Epidermal melanocyte (primary cell): ENCODE measurements around the gene INHBC.

Source experiments
- DNase-seq: peaks from one replicate; pipeline ENCODE4 v3.0.0; 2011; ENCODE audit warnings: low spot score; ENCODE audit not compliant: insufficient read length

The INHBC gene

DNA sequence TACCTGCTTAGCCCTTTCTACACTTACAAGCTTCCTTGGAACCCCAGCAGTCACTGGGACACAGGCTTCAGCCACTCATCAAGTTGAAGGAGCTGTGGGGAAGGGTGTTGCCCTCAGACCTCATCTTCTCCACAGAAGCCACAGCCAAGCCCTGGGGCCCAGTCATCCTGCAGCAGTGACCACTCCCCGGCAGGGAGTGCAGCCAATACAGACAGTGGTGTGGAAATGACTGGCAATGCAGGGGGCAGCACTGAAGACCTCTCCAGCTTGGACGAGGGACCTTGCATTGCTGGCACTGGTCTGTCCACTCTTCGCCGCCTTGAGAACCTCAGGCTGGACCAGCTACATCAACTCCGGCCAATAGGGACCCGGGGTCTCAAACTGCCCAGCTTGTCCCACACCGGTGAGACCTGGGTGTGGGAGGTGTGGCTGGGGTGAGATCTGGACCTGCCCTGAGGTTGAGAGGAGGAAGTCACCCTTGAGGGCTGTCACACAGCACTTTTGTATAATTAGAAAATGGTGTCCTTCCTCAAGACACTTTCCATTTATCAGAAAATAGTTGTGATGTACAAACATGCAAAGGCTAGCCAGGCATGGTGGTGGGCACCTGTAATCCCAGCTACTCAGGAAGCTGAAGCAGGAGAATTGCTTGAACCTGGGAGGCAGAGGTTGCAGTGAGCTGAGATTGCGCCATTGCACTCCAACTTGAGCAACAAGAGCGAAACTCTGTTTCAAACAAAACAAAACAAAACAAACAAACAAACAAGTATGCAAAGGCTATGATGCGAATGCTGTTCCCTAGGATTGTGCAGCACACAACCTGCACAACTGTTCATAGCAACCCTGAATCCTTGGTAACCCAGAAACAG is 34.9 kb downstream of the INHBC start:
- DNase-seq: no peak

- DNase-seq: no peak
Measured at GRCh38 chr12:57470286-57470969, 35.8 kb downstream of the INHBC start.

GRCh38 chr12:57470970-57471656 is 36.5 kb downstream of the INHBC start:
- no peak for DNase-seq

DNA sequence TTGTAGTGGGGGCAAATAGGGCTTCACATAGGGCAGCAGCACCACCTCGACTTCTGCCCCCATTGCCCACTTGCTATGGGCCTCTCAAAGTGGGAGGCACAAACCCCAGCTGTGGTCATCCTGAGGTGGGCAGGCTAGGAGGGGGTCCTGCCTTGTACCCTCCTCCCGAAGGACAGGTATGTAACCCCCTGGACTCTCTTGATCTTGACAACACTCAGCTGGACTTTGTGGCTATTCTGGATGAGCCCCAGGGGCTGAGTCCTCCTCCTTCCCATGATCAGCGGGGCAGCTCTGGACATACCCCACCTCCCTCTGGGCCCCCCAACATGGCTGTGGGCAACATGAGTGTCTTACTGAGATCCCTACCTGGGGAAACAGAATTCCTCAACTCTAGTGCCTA is 37.1 kb downstream of the INHBC start:
- no peak for DNase-seq

- no peak for DNase-seq
Measured at GRCh38 chr12:57472391-57472790, 37.8 kb downstream of the INHBC start.

DNA sequence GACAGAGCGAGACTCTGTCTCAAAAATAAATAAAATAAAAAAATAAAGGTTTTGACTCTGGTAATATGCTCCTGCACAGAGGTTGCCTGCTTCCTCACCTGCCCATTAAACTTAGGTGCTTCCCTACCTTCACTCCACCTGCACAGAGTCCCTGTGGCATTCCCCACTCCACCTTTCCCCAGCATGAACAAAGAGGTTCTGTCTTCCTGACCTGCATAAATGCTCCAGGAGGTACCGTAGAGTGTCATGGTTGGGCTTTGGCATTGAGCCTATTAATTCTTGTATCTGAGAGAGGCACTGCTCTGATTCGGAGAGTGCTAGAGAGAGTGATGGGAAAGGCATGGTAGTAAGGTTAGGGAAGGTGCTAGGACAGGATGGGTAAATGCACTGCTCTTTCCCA is 38.8 kb downstream of the INHBC start:
- DNase-seq: no peak

GRCh38 chr12:57473886-57474285 is 39.3 kb downstream of the INHBC start:
- DNase-seq: no peak

DNA sequence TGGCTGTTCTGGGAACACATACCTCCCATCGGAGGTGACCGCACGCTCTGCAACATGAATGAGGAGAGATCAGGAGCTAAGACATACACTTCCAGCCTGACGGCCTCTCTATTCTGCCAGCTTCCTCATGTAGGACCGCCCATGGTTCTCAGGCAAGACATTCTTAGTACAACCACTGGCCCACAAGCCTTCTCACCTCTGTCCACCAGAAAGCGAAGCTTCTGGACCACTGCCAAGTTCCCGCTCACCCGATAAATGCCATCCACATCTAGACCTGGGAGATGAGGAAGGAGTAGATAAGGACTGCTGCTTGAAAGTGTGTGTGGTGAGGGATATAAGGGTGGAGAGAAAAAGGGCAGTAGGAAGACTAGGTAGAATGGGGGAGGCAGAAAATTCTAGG is 39.8 kb downstream of the INHBC start:
- no peak for DNase-seq

GRCh38 chr12:57474862-57475261 is 40.3 kb downstream of the INHBC start:
- DNase-seq: no peak

- DNase-seq: peak; percentile 67
Measured at GRCh38 chr12:57475271-57476161, 40.9 kb downstream of the INHBC start.

GRCh38 chr12:57476162-57476992 is 41.8 kb downstream of the INHBC start:
- DNase-seq: no peak

DNA sequence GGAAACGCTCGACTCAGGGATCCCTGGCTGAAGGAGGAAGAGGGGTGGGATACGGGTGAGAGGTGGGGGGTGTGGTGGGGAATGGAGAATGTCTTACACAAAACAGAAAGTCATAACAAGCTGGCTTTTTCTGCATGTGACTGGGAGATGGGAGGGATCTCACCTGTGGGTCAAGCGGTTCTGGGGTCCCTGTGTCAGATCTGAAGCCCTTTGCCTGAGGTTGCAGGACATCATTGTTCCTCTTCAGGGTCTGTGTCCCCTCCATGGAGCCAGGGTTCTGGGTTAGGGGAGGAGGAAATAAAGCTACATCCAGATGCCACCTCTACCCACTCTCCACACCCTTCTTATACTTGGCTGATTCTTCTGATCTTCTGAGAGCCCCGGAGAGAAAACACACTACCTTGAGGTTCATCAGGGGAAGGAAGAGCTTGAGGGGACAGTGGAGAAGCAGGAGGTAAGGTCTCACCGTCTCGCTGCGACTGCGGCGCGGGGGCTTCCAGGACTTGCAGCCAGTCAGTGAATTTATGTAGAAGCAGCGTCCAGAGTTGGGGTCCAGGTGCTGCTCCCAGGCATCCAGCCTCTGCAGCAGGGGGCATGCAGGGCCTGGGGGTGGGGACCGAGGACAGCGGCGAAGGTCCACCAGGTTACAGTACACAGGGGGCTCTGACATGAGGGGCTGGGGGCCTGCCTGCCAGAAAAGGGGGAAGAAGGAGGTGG is 42.6 kb downstream of the INHBC start:
- DNase-seq: peak; percentile 4

- DNase-seq: peak; percentile 14
Measured at GRCh38 chr12:57477710-57478681, 43.4 kb downstream of the INHBC start.

DNA sequence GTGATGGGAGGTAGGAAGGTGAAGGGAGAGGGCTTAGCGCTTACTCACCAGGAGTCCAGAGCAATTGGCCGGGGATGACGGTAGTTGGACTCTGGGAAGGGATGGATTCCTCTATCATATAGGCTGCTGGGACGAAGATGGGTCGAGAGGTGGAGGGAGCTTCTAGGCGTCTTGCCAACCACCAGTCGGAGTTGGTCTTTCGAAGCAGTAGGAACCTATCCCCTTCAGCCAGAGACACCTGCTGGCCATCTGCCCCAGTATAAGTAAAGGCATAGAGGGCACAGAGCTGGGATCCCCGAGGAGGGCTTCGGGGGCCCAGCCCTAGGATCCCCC is 44.4 kb downstream of the INHBC start:
- no peak for DNase-seq

DNA sequence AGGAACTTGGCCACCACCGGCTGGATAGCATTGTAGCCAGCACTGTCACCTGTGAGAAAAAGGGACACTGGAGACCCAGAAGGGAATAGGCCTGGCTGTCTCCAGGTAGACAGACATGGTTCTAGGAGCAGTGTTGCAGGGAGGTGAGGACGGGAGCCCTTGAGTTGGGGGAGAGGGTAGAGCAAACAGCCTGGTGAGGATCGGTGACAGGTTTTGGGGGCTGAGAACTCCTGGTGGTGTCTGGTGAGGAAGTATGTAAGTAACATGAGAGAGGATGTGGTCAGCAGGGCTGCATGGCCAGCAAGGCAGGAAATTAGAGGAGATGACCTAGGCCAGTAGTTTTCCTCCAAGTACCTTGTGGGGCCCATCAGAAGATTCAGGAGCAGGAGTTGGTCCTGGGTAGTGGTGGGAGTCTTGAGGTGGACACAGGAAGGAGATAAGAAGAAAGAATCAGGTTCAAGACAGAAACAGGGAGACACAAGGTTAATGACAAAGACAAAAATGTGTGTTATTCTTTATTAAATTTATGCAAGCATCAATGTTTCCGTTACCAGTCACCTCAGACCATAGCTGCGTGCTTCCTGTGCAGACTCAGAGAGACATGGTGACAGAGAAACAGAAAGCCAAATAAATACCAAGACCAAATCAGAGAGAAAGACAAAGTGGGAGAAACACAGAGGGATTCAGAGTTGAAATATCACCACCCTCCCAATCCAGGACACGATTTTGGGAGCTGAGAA is 45.0 kb downstream of the INHBC start, which contains the start of gene ARHGAP9:
ARHGAP9 (minus strand) TSS at position 491 of the 740 bp plus-strand sequence; CDS start at position 31, 460 bp downstream.
- DNase-seq: peak; percentile 13

DNA sequence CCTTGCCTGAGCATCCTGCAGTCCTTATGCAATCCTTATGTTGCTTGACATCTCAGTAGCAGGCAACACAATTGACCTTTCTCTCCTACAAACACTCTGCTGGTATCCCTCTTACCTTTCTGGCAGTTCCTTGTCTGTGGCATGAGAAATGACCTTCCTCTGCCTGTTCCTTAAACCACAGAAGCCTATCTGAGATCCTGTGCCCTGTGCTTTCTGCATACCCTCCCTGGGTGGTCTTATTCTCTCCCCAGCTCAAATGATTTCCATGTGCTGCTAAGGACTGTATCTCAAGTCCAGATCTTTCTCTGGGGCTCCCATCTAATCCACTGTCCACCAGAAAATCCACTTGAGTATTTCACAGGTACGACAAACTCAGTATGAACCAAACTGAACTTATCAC is 47.1 kb downstream of the INHBC start:
- DNase-seq: no peak

- DNase-seq: no peak
Measured at GRCh38 chr12:57483466-57483865, 48.9 kb downstream of the INHBC start.

GRCh38 chr12:57485695-57486094 is 51.1 kb downstream of the INHBC start:
- DNase-seq: no peak
